ENCODE results near the gene AK4.

GRCh38 chr1:65177457-65177856 is 29.5 kb downstream of the AK4 start:
- no peak for TF ChIP-seq POLR2AphosphoS5 (IDR thresholded peaks at IDR 0.05; ENCODE audit: low read depth, low read length)
- TF ChIP-seq REST (IDR thresholded peaks at IDR 0.05; ENCODE audit: insufficient read depth in 1 of 2, low read depth in 2 of 2, low read length in 2 of 2): no peak

Data from PFSK-1 (cell line).